Endodermal cell (in vitro differentiated cells): ENCODE measurements around the gene MAPKAPK2. TPM values are rescaled to one million over a fixed set of nuclear protein-coding genes. Genes with fewer than 3 reads are reported as not detected.

Experiments
- DNase-seq: peaks from one replicate; pipeline ENCODE4 v3.0.0-alpha.2; 2017
- H3K27ac ChIP-seq: 2 replicates; pipeline ENCODE4 v1.5.1; 2013; ENCODE audit warnings: mild to moderate bottlenecking, low read depth, low read length, moderate library complexity
- H3K27me3 ChIP-seq: 2 replicates; pipeline ENCODE4 v1.6.1; 2013; ENCODE audit warnings: mild to moderate bottlenecking, low read length, moderate library complexity; ENCODE audit not compliant: insufficient read depth, control insufficient read depth, poor library complexity, severe bottlenecking
- H3K36me3 ChIP-seq: 2 replicates; pipeline ENCODE4 v1.7.0; 2013; ENCODE audit warnings: mild to moderate bottlenecking, low read length, moderate library complexity; ENCODE audit not compliant: control insufficient read depth, insufficient read depth
- H3K4me1 ChIP-seq: one replicate; pipeline ENCODE4 v1.7.0; 2013; ENCODE audit warnings: low read length; ENCODE audit not compliant: control insufficient read depth, insufficient read depth
- H3K4me3 ChIP-seq: 2 replicates; pipeline ENCODE4 v1.5.1; 2013; ENCODE audit warnings: mild to moderate bottlenecking, low read length, moderate library complexity
- H3K9ac ChIP-seq: 2 replicates; pipeline ENCODE4 v1.6.1; 2013; ENCODE audit warnings: mild to moderate bottlenecking, low read length, moderate library complexity; ENCODE audit not compliant: poor library complexity, severe bottlenecking; ENCODE audit errors: extremely low read depth
- H3K9me3 ChIP-seq: 2 replicates; pipeline ENCODE4 v1.6.1; 2013; ENCODE audit warnings: mild to moderate bottlenecking, low read length, moderate library complexity; ENCODE audit not compliant: control insufficient read depth
- H3K27ac Mint-ChIP-seq: 2 replicates; pipeline ENCODE4 v1.8.0; 2020; ENCODE audit warnings: mixed read lengths
- H3K27me3 Mint-ChIP-seq: 2 replicates; pipeline ENCODE4 v1.8.0; 2021; ENCODE audit warnings: mild to moderate bottlenecking, mixed read lengths; ENCODE audit not compliant: insufficient read depth
- H3K36me3 Mint-ChIP-seq: 2 replicates; pipeline ENCODE4 v1.8.0; 2020; ENCODE audit warnings: low read depth, mixed read lengths
- H3K4me1 Mint-ChIP-seq: 2 replicates; pipeline ENCODE4 v1.8.0; 2020; ENCODE audit warnings: mixed read lengths
- H3K4me3 Mint-ChIP-seq: 2 replicates; pipeline ENCODE4 v1.8.0; 2020; ENCODE audit warnings: mild to moderate bottlenecking, moderate library complexity, mixed read lengths
- H3K9me3 Mint-ChIP-seq: 2 replicates; pipeline ENCODE4 v1.8.0; 2020; ENCODE audit warnings: mild to moderate bottlenecking, mixed read lengths
- WGBS, 2 experiments: methylation state at CpG; one replicate each; pipeline versions ENCODE4 v1.1.5 to v1.1.7; 2013; ENCODE audit warnings: missing lambda C conversion rate in 2 of 2, mixed read lengths in 1 of 2; ENCODE audit not compliant: insufficient coverage in 1 of 2, insufficient read length in 1 of 2; 5-methylcytosine and 5-hydroxymethylcytosine counted together
- total RNA-seq, 2 donors: library from RNA; stranded (reverse); fragmentation: NEBNext Ultra II Directional in 1 of 2; extraction: Animal tissue kit (Norgen Biotek cat#: 25700) in 1 of 2; gene quantifications; 2 replicates in 1 of 2; 3 replicates in 1 of 2; pipeline ENCODE4 v1.2.1, GENCODE V29; 2021
- TF ChIP-seq, protein P1 (sequence below): fragments of 200-600 bp; sonication (generic); conservative IDR thresholded peaks from 2 replicates; pipeline ENCODE4 v1.5.0; 2021; ENCODE audit warnings: antibody characterized with exemption, mild to moderate bottlenecking

MAPKAPK2 gene
- total RNA-seq, 2 donors from 2014 or later: 72.8 to 79.7 TPM

DNA sequence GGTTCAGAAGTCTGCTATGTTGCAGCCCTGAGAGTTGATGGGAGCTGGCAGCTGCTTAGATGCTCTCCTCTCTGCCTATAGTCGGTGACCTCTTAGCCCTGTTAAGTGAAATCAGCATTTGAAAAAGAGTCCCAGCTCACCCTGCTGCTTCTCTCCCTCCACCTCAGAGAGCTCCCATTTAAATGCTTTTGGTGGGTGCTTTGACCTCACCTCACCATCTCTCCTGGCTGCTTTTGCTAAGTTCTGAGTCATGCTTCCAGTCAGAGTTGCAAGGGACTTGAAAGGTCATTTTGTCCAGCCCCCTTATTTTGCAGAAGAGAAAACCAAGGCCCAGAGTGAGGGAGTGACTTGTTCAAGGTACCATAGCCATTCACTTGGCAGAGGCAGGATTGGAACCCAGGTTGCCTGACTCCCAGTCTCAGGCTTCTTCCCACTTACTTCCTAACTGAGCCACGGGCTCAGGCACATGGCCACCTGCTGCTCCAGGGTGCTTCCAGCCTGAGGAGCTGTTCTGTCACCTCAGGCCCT, 3.3 kb downstream of the MAPKAPK2 start:
- peaks cover 15% of the 10 kb centered on the region for H3K27me3 ChIP-seq
- 29% methylated on average over 1 to 2 of the region's 2 CpGs for WGBS, 2 experiments
- H3K9me3 ChIP-seq: no peaks in the 10 kb centered on the region
- Mint-ChIP-seq H3K27ac (peak overlapping the region; percentile 78), H3K9me3 (no peaks in the 10 kb centered on the region), H3K36me3 (no peaks in the 10 kb centered on the region), H3K4me1 (peaks cover 56% of the 10 kb centered on the region), H3K4me3 (no peak overlapping the region), H3K27me3 (peaks cover 18% of the 10 kb centered on the region)
- H3K27ac ChIP-seq: no peak overlapping the region
- no peak overlapping the region for H3K9ac ChIP-seq
- peaks cover 19% of the 10 kb centered on the region for H3K4me1 ChIP-seq
- H3K36me3 ChIP-seq: no peaks in the 10 kb centered on the region
- no peak overlapping the region for H3K4me3 ChIP-seq
- TF ChIP-seq, protein P1, sequence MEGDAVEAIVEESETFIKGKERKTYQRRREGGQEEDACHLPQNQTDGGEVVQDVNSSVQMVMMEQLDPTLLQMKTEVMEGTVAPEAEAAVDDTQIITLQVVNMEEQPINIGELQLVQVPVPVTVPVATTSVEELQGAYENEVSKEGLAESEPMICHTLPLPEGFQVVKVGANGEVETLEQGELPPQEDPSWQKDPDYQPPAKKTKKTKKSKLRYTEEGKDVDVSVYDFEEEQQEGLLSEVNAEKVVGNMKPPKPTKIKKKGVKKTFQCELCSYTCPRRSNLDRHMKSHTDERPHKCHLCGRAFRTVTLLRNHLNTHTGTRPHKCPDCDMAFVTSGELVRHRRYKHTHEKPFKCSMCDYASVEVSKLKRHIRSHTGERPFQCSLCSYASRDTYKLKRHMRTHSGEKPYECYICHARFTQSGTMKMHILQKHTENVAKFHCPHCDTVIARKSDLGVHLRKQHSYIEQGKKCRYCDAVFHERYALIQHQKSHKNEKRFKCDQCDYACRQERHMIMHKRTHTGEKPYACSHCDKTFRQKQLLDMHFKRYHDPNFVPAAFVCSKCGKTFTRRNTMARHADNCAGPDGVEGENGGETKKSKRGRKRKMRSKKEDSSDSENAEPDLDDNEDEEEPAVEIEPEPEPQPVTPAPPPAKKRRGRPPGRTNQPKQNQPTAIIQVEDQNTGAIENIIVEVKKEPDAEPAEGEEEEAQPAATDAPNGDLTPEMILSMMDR: no peak
- peak; percentile 86 for DNase-seq

DNA sequence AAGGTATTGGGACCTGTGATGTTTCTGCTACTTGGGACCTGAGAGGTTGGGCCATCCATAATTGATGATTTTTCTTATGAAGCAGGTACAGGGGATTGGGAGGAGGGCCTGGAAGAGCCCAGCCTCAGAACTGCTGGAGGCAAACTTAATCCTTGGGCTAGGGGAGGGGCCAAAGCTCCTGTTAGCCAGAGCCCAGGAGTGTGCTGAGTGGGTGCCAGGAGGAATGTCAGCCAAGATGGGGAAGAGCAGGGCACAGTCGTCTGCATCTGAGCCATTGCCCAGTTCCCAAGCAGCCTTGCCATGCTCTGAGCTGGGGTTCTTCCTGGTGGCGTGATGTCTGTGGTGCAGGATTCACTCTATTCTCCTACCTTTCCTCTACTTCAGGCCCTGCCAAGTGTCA, 5.8 kb downstream of the MAPKAPK2 start:
- H3K4me3 Mint-ChIP-seq: no peak overlapping the region
- peak overlapping the region; percentile 81 for H3K27ac Mint-ChIP-seq

DNA sequence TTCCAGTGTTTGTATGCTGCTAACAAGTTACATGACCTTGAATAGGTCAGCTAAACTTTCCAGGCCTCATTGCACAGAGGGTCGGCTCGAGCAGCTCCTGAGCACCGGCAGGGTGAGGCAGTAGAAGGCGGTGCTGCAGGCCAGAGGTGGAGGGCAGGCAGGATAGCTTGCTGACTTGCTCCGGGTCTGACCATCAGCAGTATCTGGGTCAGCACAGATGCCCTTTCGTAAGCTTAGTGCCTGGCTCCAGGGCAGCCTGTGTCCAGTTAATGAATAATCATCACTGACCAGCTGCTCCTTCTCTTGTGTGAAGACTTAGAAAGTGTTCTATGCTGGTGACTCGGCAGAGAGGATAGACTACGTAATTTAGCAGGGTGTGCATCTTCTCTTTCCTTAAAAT, 6.9 kb downstream of the MAPKAPK2 start:
- Mint-ChIP-seq H3K4me3 (no peak overlapping the region), H3K36me3 (peaks cover 3% of the 10 kb centered on the region)
- H3K9ac ChIP-seq: no peak overlapping the region

More for the DNA sequence above, 5.8 kb downstream of the MAPKAPK2 start:
- H3K9me3 Mint-ChIP-seq: no peaks in the 10 kb centered on the region
- Histone ChIP-seq H3K27ac (no peak overlapping the region), H3K36me3 (peaks cover 8% of the 10 kb centered on the region), H3K27me3 (no peaks in the 10 kb centered on the region), H3K9me3 (no peaks in the 10 kb centered on the region), H3K9ac (no peak overlapping the region), H3K4me3 (no peak overlapping the region), H3K4me1 (peaks cover 26% of the 10 kb centered on the region)
- no peak for DNase-seq
- WGBS, 2 experiments: 92 to 100% methylated on average over 1 to 2 of the region's 2 CpGs
- TF ChIP-seq, protein P1: no peak
- peaks cover 75% of the 10 kb centered on the region for H3K4me1 Mint-ChIP-seq
- peaks cover 2% of the 10 kb centered on the region for H3K27me3 Mint-ChIP-seq
- no peaks in the 10 kb centered on the region for H3K36me3 Mint-ChIP-seq

More for the DNA sequence above, 6.9 kb downstream of the MAPKAPK2 start:
- H3K27ac Mint-ChIP-seq: peak overlapping the region; percentile 40
- H3K27me3 ChIP-seq: no peaks in the 10 kb centered on the region
- no peaks in the 10 kb centered on the region for H3K9me3 ChIP-seq
- whole genome bisulfite sequencing, 2 experiments: 92 to 93% methylated on average over 6 to 8 of the region's 8 CpGs
- TF ChIP-seq, protein P1: no peak
- no peaks in the 10 kb centered on the region for H3K27me3 Mint-ChIP-seq
- no peak overlapping the region for H3K4me3 ChIP-seq
- no peak for DNase-seq
- no peak overlapping the region for H3K27ac ChIP-seq
- H3K36me3 ChIP-seq: peaks cover 18% of the 10 kb centered on the region
- peaks cover 23% of the 10 kb centered on the region for H3K4me1 ChIP-seq
- no peaks in the 10 kb centered on the region for H3K9me3 Mint-ChIP-seq
- H3K4me1 Mint-ChIP-seq: peaks cover 70% of the 10 kb centered on the region
